Hepatocyte (in vitro differentiated cells): ENCODE results near the gene DDIT4L. TPM values are rescaled to one million over a fixed set of nuclear protein-coding genes. Genes with fewer than 3 reads are reported as not detected.
"Not testable (repeated sequence)": the region's sequence is repeated elsewhere in the genome, so short reads cannot be mapped to it uniquely, and the experiment has no call there.

Experiments used
- DNase-seq: peaks from one replicate; pipeline ENCODE4 v3.0.0-alpha.2; 2016; ENCODE audit warnings: low spot score
- H2AFZ ChIP-seq: fragments of 200-600 bp; sonication (generic); 2 replicates; pipeline ENCODE4 v1.6.0; 2016; ENCODE audit warnings: antibody characterized with exemption, mild to moderate bottlenecking
- H3K27ac ChIP-seq: fragments of 200-600 bp; sonication (generic); 2 replicates; pipeline ENCODE4 v1.5.1; 2016; ENCODE audit warnings: mild to moderate bottlenecking
- H3K27me3 ChIP-seq: fragments of 200-600 bp; sonication (generic); 2 replicates; pipeline ENCODE4 v1.6.1; 2016
- H3K36me3 ChIP-seq: fragments of 200-600 bp; sonication (generic); replicated peaks from 2 replicates; pipeline ENCODE4 v1.5.1; 2016; ENCODE audit warnings: low read depth; ENCODE audit not compliant: insufficient read depth
- H3K4me1 ChIP-seq: fragments of 200-600 bp; sonication (generic); 2 replicates; pipeline ENCODE4 v1.5.1; 2016; ENCODE audit warnings: mild to moderate bottlenecking, moderate library complexity; ENCODE audit not compliant: insufficient read depth
- H3K4me2 ChIP-seq: fragments of 200-600 bp; sonication (generic); 2 replicates; pipeline ENCODE4 v1.6.0; 2016
- H3K4me3 ChIP-seq: fragments of 200-600 bp; sonication (generic); 2 replicates; pipeline ENCODE4 v1.5.1; 2016; ENCODE audit warnings: mild to moderate bottlenecking
- H3K79me2 ChIP-seq: fragments of 200-600 bp; sonication (generic); 2 replicates; pipeline ENCODE4 v1.6.0; 2017; ENCODE audit warnings: mild to moderate bottlenecking
- H3K9me2 ChIP-seq: fragments of 200-600 bp; sonication (generic); replicated peaks from 2 replicates; pipeline ENCODE4 v1.6.0; 2017; ENCODE audit warnings: mild to moderate bottlenecking; ENCODE audit not compliant: insufficient read depth
- H3K9me3 ChIP-seq: fragments of 200-600 bp; sonication (generic); 2 replicates; pipeline ENCODE4 v1.5.1; 2016; ENCODE audit warnings: low read depth, mild to moderate bottlenecking
- H4K20me1 ChIP-seq: fragments of 200-600 bp; sonication (generic); 2 replicates; pipeline ENCODE4 v1.6.0; 2016; ENCODE audit warnings: mild to moderate bottlenecking; ENCODE audit not compliant: insufficient read depth, poor library complexity, severe bottlenecking
- EZH2 ChIP-seq: fragments of 200-600 bp; sonication (generic); IDR thresholded peaks from 2 replicates; pipeline ENCODE4 v1.6.1; 2016; ENCODE audit warnings: antibody characterized with exemption, mild to moderate bottlenecking, borderline replicate concordance
- EZH2phosphoT487 ChIP-seq: fragments of 200-600 bp; sonication (generic); IDR thresholded peaks from one replicate; pipeline ENCODE4 v1.6.1; 2018; ENCODE audit warnings: antibody characterized with exemption, mild to moderate bottlenecking, low read depth, moderate library complexity; ENCODE audit not compliant: unreplicated experiment, severe bottlenecking
- WGBS: methylation state at CpG from one replicate; pipeline ENCODE4 v1.1.6; 2016; ENCODE audit warnings: low lambda C conversion rate; ENCODE audit errors: missing lambda C conversion rate; 5-methylcytosine and 5-hydroxymethylcytosine counted together
- polyA plus RNA-seq: library from polyadenylated mRNA; unstranded; fragments of >200 nt; fragmentation: Nextera tagmentation; extraction: Ambion mirVana; gene quantifications from 2 replicates; pipeline ENCODE4 v1.2.1, GENCODE V29; 2016
- total RNA-seq: library from RNA; depleted of rRNA; stranded (reverse); fragments of >200 nt; gene quantifications from 2 replicates; pipeline ENCODE4 v1.2.3, GENCODE V29; 2014
- TF ChIP-seq, protein P1 (sequence below): fragments of 200-600 bp; sonication (generic); IDR thresholded peaks from 2 replicates; pipeline ENCODE4 v1.5.1; 2016; ENCODE audit warnings: antibody characterized with exemption, mild to moderate bottlenecking; ENCODE audit not compliant: poor library complexity

Gene DDIT4L
- total and polyA plus RNA-seq, 2 experiments from 2014 or later, result 0.64 to 3.6 TPM

DNA sequence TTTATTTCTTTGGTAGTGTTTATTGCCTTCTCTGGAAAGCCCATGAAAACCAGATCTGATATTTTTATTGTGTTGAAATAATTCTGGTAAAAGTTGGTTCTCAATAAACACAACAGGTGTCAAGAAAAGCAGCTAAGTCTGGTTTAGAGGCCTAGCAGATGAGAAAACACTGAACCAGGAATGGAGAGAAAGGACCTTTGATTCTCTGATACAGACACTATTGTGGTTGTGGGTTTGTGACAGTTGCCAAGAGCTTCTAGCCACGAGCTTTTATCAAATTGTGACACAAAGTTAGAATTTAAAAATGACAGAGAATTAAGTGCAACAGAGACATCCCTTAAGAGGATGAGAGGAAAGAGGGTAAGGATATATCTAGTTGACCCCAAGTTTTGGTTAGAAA, 42.6 kb downstream of the DDIT4L start:
- H4K20me1 ChIP-seq, result no peaks in the 10 kb centered on the region
- no peak for DNase-seq
- no peaks in the 10 kb centered on the region for H3K9me2 ChIP-seq
- 69% methylated on average over 1 of the region's 1 CpG for WGBS
- no peak overlapping the region for H3K4me2 ChIP-seq
- no peak overlapping the region for H3K4me3 ChIP-seq
- H3K27me3 ChIP-seq, result no peaks in the 10 kb centered on the region
- H3K9me3 ChIP-seq, result no peaks in the 10 kb centered on the region
- H3K4me1 ChIP-seq, result no peaks in the 10 kb centered on the region
- no peak overlapping the region for H2AFZ ChIP-seq
- no peak for TF ChIP-seq EZH2phosphoT487
- TF ChIP-seq EZH2, result no peak
- TF ChIP-seq, protein P1, sequence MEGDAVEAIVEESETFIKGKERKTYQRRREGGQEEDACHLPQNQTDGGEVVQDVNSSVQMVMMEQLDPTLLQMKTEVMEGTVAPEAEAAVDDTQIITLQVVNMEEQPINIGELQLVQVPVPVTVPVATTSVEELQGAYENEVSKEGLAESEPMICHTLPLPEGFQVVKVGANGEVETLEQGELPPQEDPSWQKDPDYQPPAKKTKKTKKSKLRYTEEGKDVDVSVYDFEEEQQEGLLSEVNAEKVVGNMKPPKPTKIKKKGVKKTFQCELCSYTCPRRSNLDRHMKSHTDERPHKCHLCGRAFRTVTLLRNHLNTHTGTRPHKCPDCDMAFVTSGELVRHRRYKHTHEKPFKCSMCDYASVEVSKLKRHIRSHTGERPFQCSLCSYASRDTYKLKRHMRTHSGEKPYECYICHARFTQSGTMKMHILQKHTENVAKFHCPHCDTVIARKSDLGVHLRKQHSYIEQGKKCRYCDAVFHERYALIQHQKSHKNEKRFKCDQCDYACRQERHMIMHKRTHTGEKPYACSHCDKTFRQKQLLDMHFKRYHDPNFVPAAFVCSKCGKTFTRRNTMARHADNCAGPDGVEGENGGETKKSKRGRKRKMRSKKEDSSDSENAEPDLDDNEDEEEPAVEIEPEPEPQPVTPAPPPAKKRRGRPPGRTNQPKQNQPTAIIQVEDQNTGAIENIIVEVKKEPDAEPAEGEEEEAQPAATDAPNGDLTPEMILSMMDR, result no peak
- H3K27ac ChIP-seq, result no peak overlapping the region
- no peaks in the 10 kb centered on the region for H3K79me2 ChIP-seq
- no peaks in the 10 kb centered on the region for H3K36me3 ChIP-seq

DNA sequence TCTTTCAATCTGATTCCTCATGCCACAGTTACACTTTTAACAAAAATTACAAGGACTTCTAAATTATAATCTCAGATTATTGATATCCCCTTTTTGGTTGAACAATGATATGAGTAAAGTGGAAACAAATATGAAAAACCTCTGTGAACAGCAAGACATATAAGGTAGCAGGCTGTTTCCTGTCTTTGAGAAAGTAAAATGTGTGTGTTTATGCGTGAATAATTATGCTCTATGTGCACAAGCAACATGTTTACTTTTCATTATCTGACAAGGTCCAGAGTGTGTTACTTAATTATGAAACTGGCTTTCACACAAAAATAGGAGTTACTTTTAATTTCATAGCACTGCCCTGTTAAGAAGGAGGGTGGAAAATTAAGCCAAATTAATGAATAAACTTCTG, 43.1 kb downstream of the DDIT4L start:
- Histone ChIP-seq H3K4me2 (no peak overlapping the region), H2AFZ (no peak overlapping the region), H3K4me1 (no peaks in the 10 kb centered on the region), H3K9me2 (no peaks in the 10 kb centered on the region), H4K20me1 (no peaks in the 10 kb centered on the region), H3K4me3 (no peak overlapping the region), H3K79me2 (no peaks in the 10 kb centered on the region), H3K36me3 (no peaks in the 10 kb centered on the region), H3K27ac (no peak overlapping the region), H3K9me3 (no peaks in the 10 kb centered on the region), H3K27me3 (no peaks in the 10 kb centered on the region)
- no peak for DNase-seq
- 97% methylated on average over 1 of the region's 1 CpG for WGBS
- TF ChIP-seq, protein P1, result no peak
- TF ChIP-seq EZH2phosphoT487, result no peak
- TF ChIP-seq EZH2, result no peak

DNA sequence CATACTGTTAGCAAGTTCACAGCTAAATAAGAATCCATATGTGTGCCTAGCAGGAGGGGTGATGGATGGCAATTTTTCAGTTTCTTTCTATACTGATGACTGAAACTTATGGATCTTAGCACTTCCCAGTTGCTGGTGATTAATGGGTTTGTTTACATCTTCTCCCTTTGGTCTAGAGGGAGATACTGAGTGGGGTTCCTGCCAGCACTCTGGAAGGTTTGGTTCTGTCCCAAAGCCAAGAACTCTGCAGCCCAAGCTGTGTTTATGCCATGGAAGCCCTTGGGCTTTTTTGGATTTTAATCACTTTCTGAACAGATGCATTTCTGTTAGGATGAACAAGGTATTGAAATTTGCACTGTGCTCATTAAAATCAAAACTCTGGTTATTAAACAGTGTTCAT, 43.5 kb downstream of the DDIT4L start:
- no peak overlapping the region for H3K27ac ChIP-seq
- no peaks in the 10 kb centered on the region for H3K27me3 ChIP-seq
- no peaks in the 10 kb centered on the region for H3K9me2 ChIP-seq
- no peaks in the 10 kb centered on the region for H3K36me3 ChIP-seq
- no peaks in the 10 kb centered on the region for H3K9me3 ChIP-seq
- no peaks in the 10 kb centered on the region for H3K4me1 ChIP-seq
- no peaks in the 10 kb centered on the region for H3K79me2 ChIP-seq
- TF ChIP-seq EZH2 (no peak), EZH2phosphoT487 (no peak)
- TF ChIP-seq, protein P1, result no peak
- DNase-seq, result no peak
- no peak overlapping the region for H3K4me3 ChIP-seq
- no peaks in the 10 kb centered on the region for H4K20me1 ChIP-seq
- no peak overlapping the region for H2AFZ ChIP-seq
- H3K4me2 ChIP-seq, result no peak overlapping the region

DNA sequence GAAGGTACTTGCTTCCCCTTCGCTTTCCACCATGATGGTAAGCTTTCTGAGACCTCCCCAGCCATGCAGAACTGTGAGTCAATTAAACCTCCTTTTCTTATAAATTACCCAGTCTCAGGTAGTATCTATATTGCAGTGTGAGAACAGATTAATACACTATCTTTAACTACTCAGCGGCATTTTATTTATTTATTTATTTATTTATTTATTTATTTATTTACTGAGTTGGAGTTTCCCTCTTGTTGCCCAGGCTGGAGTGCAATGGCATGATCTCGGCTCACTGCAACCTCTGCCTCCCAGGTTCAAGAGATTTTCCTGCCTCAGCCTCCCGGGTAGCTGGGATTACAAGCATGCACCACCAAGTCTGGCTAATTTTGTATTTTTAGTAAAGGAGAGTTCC, 52.9 kb downstream of the DDIT4L start:
- DNase-seq, H3K27me3 ChIP-seq, H3K9me2 ChIP-seq, H3K9me3 ChIP-seq, H3K4me1 ChIP-seq, H3K79me2 ChIP-seq, H3K27ac ChIP-seq, H3K36me3 ChIP-seq, H4K20me1 ChIP-seq, H3K4me2 ChIP-seq, H3K4me3 ChIP-seq, H2AFZ ChIP-seq: not testable (repeated sequence)
- 98% methylated on average over 4 of the region's 4 CpGs for WGBS

Other genes starting within 250 kb of the DDIT4L start
- gene DNAJB14, start 243.8 kb downstream of the DDIT4L start, total RNA-seq, result 49.1 and 52.6 TPM in 2 replicates
- gene DNAJB14, start 243.8 kb downstream of the DDIT4L start, polyA plus RNA-seq, result 19.0 and 25.1 TPM in 2 replicates
- gene H2AZ1, start 240.2 kb downstream of the DDIT4L start, total RNA-seq, result 339 and 361 TPM in 2 replicates
- 363 and 427 TPM in 2 replicates for gene H2AZ1, start 240.2 kb downstream of the DDIT4L start, polyA plus RNA-seq